HepG2 (cell line): ENCODE measurements around the gene SLC22A23. TPM values are rescaled to one million over a fixed set of nuclear protein-coding genes. Genes with fewer than 3 reads are reported as not detected.

Source experiments
- ARNT ChIP-seq: fragments of 450-650 bp; IDR thresholded peaks from 2 replicates; pipeline ENCODE4 v1.6.1; 2017
- CEBPG ChIP-seq: IDR thresholded peaks from 2 replicates; pipeline ENCODE4 v1.6.1; 2016
- HDAC6 ChIP-seq: fragments of 200-600 bp; sonication (generic); IDR thresholded peaks from 2 replicates; pipeline ENCODE4 v1.7.0; 2017; ENCODE audit warnings: mild to moderate bottlenecking, antibody characterized with exemption, low read length, low read depth
- MAZ ChIP-seq, 2 experiments: sonication (generic) in 1 of 2; formaldehyde crosslinking in 1 of 2; IDR thresholded peaks; 2 replicates each; pipeline versions ENCODE4 v1.5.0 to v1.6.1; 2012 to 2020; ENCODE audit warnings: low read depth in 2 of 2, mild to moderate bottlenecking in 2 of 2, borderline replicate concordance in 1 of 2, improper control_type of control experiment in 1 of 2, low read length in 1 of 2, missing genetic modification reagents in 1 of 2, moderate library complexity in 1 of 2
- MED13 ChIP-seq: sonication (generic); formaldehyde crosslinking; IDR thresholded peaks from 2 replicates; pipeline ENCODE4 v1.5.0; 2020; ENCODE audit warnings: missing genetic modification reagents
- NCOA2 ChIP-seq: sonication (generic); formaldehyde crosslinking; IDR thresholded peaks from 2 replicates; pipeline ENCODE4 v1.8.0; 2022; ENCODE audit warnings: inconsistent platforms
- NFIC ChIP-seq: IDR thresholded peaks from 2 replicates; pipeline ENCODE4 v1.6.1; 2012; ENCODE audit warnings: mild to moderate bottlenecking, low read length, inconsistent platforms
- NFKB2 ChIP-seq: sonication (generic); formaldehyde crosslinking; IDR thresholded peaks from 2 replicates; pipeline ENCODE4 v1.4.0; 2020; ENCODE audit warnings: missing genetic modification reagents, borderline replicate concordance
- PAF1 ChIP-seq: IDR thresholded peaks from 2 replicates; pipeline ENCODE4 v1.6.1; 2016; ENCODE audit warnings: missing genetic modification reagents, missing compliant biosample characterization
- TFAP4 ChIP-seq: sonication (generic); IDR thresholded peaks from 2 replicates; pipeline ENCODE4 v1.6.1; 2016; ENCODE audit warnings: low read depth, borderline replicate concordance
- ZBTB37 ChIP-seq: sonication (generic); formaldehyde crosslinking; IDR thresholded peaks from 2 replicates; pipeline ENCODE4 v1.4.0; 2020; ENCODE audit warnings: mild to moderate bottlenecking, missing genetic modification reagents
- ZMYM3 ChIP-seq: sonication (generic); formaldehyde crosslinking; IDR thresholded peaks from 2 replicates; pipeline ENCODE4 v1.5.1; 2020; ENCODE audit warnings: mild to moderate bottlenecking, missing genetic modification reagents
- ZNF235 ChIP-seq: sonication (generic); formaldehyde crosslinking; IDR thresholded peaks from 2 replicates; pipeline ENCODE4 v1.8.1; 2023; ENCODE audit warnings: mild to moderate bottlenecking, missing genetic modification reagents, borderline replicate concordance
- ZNF276 ChIP-seq: sonication (generic); formaldehyde crosslinking; IDR thresholded peaks from 2 replicates; pipeline ENCODE4 v1.4.0; 2020; ENCODE audit warnings: mild to moderate bottlenecking, low read depth, missing genetic modification reagents
- ZNF362 ChIP-seq: sonication (generic); formaldehyde crosslinking; IDR thresholded peaks from 2 replicates; pipeline ENCODE4 v1.4.0; 2020; ENCODE audit warnings: missing genetic modification reagents, mild to moderate bottlenecking, borderline replicate concordance
- ZNF512 ChIP-seq: sonication (generic); formaldehyde crosslinking; IDR thresholded peaks from 2 replicates; pipeline ENCODE4 v1.4.0; 2020; ENCODE audit warnings: mild to moderate bottlenecking, missing genetic modification reagents
- ZNF678 ChIP-seq: sonication (generic); formaldehyde crosslinking; IDR thresholded peaks from 2 replicates; pipeline ENCODE4 v1.4.0; 2020; ENCODE audit warnings: mild to moderate bottlenecking, missing genetic modification reagents
- ZNF703 ChIP-seq: sonication (generic); formaldehyde crosslinking; IDR thresholded peaks from 2 replicates; pipeline ENCODE4 v1.5.1; 2020; ENCODE audit warnings: missing genetic modification reagents, mild to moderate bottlenecking, moderate library complexity, borderline replicate concordance
- ZNF704 ChIP-seq: sonication (generic); formaldehyde crosslinking; IDR thresholded peaks from 2 replicates; pipeline ENCODE4 v1.8.1; 2023; ENCODE audit warnings: mild to moderate bottlenecking, inconsistent platforms, moderate library complexity, missing genetic modification reagents, borderline replicate concordance
- polyA plus RNA-seq, 8 experiments: library from polyadenylated mRNA; depleted of rRNA in 3 of 8; stranded (reverse) in 7 of 8; unstranded in 1 of 8; fragments of >200 nt; fragmentation: Illumina TruSeq in 4 of 8; extraction: Trizol in 4 of 8; gene quantifications; 2 replicates each; pipeline versions ENCODE4 v1.2.1 to v1.2.3, GENCODE V29; 2011 to 2016; ENCODE audit warnings: low read depth in 4 of 8, missing spikeins in 1 of 8, mixed read lengths in 1 of 8; ENCODE audit not compliant: insufficient read depth in 1 of 8
- total RNA-seq, 5 experiments: library from RNA; depleted of rRNA; stranded (reverse); fragments of >200 nt; fragmentation: Illumina TruSeq; extraction: Trizol; gene quantifications; 2 replicates each; pipeline ENCODE4 v1.2.3, GENCODE V29; 2016; ENCODE audit warnings: low read depth in 1 of 5

SLC22A23 gene
- total and polyA plus RNA-seq, 2 of the 13 experiments (the other 11 are each of a cell fraction or from before 2014, with no cell fraction given), result 11.8 to 17.5 TPM

GRCh38 chr6:3370361-3371221 is 86.3 kb downstream of the SLC22A23 start (continued):
- TF ChIP-seq ZNF512 (CRISPR knock-in tag) (no peak; the same call in 1 of the 2 replicates), ZNF703 (CRISPR knock-in tag) (peak; percentile 51; the same call in 1 of the 2 replicates), NFIC (peak; percentile 79), NCOA2 (CRISPR knock-in tag) (peak; percentile 99), MED13 (CRISPR knock-in tag) (peak; percentile 97), CEBPG (CRISPR knock-in tag) (peak; percentile 95), ZNF362 (CRISPR knock-in tag) (peak; percentile 85), ZNF235 (no peak), ZMYM3 (CRISPR knock-in tag) (peak; percentile 90), ZBTB37 (CRISPR knock-in tag) (peak; percentile 80; the same call in 1 of the 2 replicates), TFAP4 (peak; percentile 92), NFKB2 (peak; percentile 96; the same call in 1 of the 2 replicates), ARNT (no peak), ZNF704 (CRISPR knock-in tag) (no peak), PAF1 (no peak), ZNF276 (peak; percentile 80), HDAC6 (no peak), ZNF678 (peak; percentile 60; the same call in 1 of the 2 replicates), MAZ (IDR thresholded peaks at IDR 0.05; ENCODE audit: borderline replicate concordance, low read depth, low read length) (no peak), MAZ (CRISPR knock-in tag; IDR thresholded peaks at IDR 0.05; ENCODE audit: low read depth) (peak; percentile 97)
